Anterior cingulate cortex (tissue), 58 donors: ENCODE measurements around the gene TRMT44.

Experiments
- DNase-seq, 58 donors: peaks; one replicate each; lab custom pipeline; 2025; lab: John Stamatoyannopoulos, UW

Gene TRMT44, protein sequence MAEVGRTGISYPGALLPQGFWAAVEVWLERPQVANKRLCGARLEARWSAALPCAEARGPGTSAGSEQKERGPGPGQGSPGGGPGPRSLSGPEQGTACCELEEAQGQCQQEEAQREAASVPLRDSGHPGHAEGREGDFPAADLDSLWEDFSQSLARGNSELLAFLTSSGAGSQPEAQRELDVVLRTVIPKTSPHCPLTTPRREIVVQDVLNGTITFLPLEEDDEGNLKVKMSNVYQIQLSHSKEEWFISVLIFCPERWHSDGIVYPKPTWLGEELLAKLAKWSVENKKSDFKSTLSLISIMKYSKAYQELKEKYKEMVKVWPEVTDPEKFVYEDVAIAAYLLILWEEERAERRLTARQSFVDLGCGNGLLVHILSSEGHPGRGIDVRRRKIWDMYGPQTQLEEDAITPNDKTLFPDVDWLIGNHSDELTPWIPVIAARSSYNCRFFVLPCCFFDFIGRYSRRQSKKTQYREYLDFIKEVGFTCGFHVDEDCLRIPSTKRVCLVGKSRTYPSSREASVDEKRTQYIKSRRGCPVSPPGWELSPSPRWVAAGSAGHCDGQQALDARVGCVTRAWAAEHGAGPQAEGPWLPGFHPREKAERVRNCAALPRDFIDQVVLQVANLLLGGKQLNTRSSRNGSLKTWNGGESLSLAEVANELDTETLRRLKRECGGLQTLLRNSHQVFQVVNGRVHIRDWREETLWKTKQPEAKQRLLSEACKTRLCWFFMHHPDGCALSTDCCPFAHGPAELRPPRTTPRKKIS

DNA sequence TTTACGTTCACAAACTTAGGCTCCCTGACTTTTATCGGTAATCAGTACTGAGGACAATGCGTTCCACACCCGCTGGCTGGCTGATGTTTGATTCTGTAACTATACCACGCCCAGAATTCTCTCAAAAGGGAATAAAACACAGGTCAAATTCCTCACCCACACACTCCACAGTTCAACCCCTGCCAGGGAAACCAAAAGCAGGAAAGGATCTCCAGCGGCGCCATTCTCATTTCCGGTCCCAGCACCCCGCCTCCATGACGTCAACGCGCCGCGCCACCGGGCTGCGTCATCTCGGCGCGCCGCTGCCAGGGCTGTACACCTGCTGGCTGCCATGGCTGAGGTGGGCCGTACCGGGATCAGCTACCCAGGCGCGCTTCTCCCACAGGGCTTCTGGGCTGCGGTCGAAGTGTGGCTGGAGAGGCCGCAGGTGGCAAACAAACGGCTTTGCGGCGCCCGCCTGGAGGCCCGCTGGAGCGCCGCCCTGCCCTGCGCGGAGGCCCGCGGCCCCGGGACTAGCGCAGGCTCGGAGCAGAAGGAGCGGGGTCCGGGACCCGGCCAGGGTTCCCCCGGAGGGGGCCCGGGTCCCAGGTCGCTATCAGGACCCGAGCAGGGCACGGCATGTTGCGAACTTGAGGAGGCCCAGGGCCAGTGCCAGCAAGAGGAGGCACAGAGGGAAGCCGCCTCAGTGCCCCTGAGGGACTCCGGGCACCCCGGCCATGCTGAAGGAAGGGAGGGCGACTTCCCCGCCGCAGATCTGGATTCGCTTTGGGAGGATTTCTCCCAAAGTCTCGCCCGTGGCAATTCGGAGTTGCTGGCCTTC lies at the start of gene TRMT44, which contains the start of gene ACOX3:
Gene TRMT44, plus strand, starts transcription at position 286 of the 820 bp plus-strand sequence. Its CDS starts 46 bp downstream, at position 332.
Gene ACOX3, minus strand, starts transcription at position 232 of the 820 bp plus-strand sequence. CDS start 24,202 bp downstream, outside the sequence.
- peak; percentile 5 to 96 (median 85) for DNase-seq

DNA sequence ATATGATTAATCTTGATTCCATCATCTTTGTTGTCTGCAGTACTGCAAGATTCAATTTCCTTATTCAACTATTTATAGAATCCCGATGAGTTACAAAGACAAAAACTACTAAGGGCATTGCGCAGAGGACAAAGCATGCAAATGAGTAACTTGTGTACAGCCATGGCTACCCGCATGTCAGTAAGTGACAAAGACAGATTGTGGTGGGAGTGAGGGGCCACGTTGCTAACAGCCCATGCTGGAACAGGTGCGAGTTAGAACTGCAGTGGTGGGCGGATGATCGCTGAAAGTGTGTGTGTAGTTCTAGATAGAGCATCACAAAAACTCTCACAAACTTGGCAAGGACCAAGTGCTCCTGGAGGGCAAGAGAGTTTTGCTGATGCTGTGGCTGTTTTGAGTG lies 49.5 kb upstream of the TRMT44 start:
- DNase-seq = peak in 5 of 58 donors; percentile 7 to 29 (median 12)

DNA sequence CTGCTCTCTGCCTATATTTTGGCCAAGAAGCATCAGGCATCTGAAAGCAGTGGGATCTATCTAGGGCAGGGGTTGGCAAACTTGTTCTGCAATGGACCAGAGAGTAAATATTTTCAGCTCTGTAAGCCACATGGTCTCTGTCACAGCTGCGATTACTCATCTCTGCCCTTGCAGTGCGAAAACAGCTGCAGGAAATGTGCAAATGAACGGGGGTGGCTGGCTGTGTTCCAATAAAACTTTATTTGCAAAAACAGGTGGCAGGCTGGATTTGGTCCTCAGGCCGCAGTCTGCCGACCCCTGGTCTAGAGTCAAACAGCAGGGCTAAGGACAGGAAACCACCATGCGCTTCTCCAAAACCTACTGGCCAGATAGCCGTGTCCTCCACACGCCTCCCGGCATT lies 48.6 kb upstream of the TRMT44 start:
- peak in 39 of 58 donors; percentile 11 to 75 (median 36) for DNase-seq

DNA sequence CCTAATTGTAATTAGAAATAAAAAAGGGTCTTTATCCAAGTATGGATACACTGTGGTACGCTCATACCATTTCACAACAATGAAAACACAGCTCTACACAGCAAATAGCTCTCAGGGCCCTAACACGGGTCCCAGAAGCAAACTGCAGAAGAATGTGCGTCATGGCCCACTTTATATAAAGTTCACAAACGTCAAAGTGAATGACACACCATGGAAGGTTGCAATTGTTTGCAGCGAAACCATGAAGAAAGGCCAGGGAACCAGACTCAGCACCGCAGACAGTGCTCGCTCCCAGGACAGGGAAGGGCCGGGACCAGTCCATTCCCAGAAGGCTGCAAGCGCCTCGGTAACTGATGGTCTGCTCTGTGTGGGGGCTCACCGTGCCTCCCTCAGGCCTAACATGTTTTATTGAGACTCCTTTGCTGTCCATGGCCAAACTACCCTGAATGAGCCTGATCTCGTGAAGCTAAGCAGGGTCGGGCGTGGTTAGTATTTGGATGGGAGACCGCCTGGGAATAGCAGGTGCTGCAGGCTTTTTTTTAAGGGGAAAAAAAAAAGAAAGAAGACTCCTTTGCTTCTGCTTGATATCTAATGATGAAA lies 47.9 kb upstream of the TRMT44 start:
- DNase-seq = peak in 1 of 58 donors; percentile 19

DNA sequence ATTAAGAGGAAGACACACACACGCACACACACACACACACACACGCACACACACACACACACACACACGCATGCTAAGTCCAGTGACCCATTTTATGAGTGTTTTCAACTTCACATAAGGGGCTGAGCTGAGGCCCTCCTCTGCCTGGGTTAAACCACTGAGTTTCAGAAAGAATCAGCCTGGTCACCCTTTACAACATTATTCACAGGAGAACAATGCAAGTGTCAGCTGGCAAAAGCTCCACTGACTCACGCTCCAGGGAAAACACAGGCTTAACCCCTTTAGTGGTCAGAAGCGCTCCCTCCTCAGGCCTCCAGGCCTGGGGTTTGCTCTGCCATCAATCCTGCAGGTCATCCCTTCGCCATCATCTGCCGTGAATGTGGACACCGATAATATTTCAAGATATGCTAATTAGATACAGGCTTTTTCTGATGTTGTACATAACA lies 47.0 kb upstream of the TRMT44 start:
- peak in 42 of 58 donors; percentile 19 to 82 (median 46) for DNase-seq

DNA sequence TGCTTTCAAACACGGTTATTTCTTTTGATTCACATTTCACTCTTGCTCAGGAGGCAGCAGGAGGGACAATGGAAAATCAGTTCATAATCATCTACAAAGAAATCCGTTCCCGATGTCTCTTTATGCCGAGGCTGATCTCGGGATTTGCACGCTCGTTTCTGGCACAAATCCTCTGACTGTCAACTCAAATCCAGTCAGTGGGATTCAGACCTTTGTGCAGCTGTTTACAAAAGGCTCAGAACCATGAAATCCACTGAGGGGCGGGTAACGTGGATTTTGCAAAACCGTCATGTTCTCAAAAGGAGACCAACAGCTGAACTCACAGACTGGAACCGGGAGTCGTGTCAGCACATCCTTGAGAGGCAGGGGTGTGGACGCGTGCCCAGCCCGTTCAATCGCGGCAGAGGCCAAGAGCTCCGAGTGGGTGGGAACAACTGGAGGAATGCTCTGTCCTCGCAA lies 46.5 kb upstream of the TRMT44 start:
- peak in 46 of 58 donors; percentile 20 to 77 (median 58) for DNase-seq

DNA sequence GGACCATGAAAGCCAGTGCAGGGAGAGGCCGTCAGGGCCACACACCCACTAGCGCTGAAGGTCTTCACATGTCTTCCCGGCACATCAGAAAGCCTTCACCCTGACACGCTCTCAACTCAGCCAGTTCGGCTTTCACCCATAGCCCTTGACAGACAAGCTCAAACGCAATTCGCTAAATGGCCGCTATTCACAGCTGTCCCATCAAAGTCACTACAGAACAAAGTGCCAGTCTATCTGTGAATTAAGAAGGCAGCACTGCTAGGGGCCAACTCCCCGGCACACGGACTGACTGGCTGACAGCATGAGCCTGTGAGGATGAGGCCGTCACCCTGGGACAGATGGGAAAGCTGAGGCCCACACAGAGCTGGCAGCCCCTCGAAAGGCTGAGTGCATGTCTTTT lies 45.8 kb upstream of the TRMT44 start:
- DNase-seq = peak in 25 of 58 donors; percentile 9 to 76 (median 52)

DNA sequence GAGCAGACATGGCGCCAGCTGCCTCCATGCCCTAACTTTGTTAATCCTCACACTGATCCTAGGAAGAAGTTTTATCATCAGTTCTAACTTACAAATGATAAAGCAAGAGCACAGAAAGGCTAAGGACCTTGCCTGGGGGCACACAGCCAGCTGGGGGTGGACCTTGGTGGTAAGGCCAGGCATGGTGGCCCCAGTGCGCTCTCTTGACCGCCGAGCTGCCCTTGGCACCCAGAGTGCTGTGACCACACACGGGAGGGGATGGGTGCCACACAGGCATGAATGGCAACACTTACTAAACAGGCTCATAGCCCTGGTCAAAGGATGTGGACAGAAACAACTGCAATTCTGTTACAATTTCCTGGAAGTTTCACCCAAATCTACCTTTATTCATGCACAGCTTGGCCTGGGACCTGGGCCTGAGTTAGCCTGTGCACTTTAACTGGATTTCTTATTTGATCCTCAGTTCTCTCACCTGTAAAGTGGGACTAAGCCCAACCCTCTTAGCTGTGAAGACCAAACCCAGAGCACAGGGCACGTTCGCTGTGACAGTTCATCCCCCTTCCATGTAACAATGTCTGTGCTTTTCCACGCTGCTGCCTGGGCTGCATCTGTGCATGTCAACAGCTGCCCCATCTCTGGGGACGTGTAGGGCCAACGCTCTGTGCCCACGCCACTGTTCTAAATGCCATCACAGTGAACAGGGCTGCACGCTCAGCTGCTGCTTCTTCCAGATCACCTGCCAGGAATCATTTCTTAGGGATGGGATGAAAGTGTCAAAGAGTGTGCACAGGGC lies 44.9 kb upstream of the TRMT44 start:
- peak in 1 of 58 donors; percentile 13 for DNase-seq

DNA sequence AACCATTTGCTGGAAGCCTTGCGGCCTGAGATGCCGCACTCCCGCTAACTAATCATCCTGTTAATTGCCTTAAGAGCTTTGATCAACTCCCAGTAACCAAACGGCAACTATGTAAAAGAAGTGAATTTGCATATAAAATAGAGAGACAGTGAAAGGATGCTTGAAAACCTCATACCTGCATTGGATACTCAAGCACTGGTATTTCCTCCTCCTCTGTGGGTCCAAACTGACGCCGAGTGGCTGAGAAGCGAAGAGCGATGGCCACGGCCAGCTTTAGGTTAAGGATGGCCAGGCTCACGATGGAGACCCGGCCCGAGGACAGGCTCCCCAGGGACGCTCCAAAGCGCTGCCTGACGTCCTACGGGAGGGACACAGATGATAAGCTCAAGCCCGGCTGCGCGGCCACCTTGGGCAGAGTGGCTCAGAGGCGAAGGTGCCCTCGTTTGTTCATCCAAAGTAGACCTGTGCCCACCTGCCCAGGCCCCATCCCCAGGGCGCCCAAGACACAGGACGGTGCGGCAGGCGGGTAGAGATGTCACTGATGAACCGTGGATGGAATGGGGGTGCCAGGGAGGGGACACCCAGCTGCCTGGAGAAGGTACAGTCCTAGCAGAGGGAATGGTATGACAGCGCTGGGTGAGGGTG lies 43.7 kb upstream of the TRMT44 start:
- no peak for DNase-seq

DNA sequence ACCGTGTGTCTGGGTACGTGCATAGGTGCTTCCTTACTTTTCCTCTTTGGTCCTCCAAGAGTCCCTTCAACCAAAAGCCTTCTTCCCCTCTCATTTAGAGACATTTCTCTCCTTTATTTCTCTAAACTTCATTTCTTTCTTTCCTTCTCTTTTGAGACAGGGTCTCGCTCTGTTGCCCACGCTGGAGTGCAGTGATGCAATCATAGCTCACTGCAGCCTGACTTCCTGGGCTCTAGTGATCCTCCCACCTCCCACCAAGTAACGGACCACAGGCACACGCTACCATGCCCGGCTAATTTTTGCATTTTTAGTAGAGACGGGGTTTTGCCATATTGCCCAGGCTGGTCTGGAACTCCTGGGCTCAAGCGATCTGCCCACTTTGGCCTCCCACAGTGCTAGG lies 42.2 kb upstream of the TRMT44 start:
- no peak for DNase-seq

DNA sequence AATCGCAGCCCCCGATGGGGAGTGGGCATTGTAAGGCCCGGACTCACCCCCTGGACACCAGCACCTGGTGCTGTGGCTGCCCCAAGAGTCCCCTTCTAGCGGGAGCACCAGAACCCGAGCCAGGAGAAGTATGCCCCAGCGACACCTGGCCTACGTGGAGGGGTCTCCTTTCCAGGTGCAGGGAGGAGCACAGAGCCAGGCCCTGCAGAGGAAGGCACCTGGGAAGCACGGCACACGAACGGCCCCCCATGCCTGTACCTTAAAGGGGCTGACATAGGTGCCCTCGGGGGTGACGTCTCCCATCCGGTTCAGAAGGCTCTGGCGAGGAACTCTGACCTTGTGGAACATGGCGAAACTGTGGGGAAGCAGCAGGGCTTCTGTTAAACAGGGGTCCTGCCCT lies 41.3 kb upstream of the TRMT44 start:
- DNase-seq = no peak

DNA sequence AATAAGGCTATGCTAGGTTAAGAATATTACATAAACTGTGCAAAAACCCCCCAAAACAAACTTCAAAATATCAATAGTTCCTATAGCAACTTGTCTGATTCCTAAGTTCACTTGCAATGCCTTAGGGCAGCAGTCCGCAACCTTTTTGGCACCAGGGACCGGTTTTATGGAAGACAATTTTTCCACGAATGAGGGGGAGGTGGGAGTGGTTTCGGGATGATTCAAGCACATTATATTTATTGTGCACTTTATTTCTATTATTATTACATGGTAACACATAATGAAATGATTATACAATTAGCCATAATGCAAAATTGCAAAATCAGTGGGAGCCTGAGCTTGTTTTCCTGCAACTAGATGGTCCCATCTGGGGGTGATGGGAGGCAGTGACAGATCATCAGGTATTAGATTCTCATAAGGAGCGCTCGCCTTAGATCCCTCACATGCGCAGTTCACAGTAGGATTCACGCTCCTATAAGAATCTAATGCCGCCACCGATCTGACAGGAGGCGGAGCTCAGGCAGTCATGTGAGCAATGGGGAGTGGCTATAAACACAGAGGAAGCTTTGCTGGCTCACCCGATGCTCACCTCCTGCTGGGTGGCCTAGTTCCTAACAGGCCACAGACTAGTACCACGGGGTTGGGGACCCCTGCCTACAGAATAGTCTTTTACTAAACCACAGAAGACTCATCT lies 39.8 kb upstream of the TRMT44 start:
- DNase-seq = no peak

DNA sequence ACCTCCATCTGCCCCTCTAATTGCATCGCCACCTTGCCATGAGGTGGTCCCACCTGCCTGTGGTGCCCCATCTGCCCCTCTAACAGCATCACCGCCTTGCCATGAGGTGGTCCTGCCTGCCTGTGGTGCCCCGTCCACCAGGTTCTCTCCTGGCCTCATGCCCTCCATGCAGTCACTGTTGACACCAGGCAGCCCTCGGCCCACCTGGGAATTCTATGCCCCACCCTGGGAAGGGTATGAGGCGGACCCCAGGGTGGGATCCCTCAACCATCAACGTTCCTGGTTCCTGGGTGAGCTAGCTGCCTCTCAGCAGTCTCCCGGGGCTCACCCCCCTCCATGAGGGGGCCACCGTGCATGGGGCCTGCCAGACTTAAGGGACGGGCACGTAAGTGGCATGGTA lies 38.9 kb upstream of the TRMT44 start:
- DNase-seq = no peak

DNA sequence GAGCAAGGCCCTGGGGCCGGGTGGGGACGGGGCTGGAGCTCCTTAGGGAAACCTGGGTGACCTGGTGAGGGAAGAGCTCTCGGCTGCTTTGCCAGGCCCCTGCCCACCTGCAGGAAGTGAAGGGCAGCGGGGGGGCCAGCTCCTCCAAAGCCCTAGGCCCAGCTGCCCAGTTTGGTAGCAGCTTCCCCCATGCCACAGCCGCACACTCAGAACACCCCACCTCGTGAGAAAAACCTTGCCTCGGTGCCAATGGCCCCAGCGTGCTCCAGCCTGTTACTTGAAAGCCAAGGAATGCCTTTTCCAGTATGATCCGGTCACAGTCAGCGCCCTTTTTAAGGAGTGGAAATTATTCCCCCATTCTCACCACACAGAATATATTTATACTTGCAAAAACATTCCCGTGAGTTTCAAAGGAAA lies 38.4 kb upstream of the TRMT44 start:
- DNase-seq = peak in 1 of 58 donors; percentile 14

DNA sequence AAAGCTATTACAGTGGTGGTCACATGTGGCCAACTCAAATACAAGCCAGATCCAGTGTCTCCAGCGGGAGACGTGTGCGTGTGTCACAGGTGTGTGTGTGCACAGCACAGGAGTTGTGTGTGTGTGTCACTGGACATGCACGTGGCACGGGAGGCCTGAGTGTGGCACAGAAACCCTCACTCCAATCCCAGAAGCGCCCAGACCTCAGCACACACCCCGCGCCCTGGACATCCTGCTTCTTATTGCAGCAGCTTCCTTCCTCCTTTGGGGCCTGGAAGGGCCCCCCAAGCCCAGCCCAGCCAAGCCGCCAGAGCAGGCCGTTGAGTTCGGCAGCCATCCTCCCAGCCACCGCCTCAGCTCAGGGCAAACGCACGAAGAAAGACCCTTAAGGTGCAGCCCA lies 37.9 kb upstream of the TRMT44 start:
- DNase-seq = peak in 1 of 58 donors; percentile 40

DNA sequence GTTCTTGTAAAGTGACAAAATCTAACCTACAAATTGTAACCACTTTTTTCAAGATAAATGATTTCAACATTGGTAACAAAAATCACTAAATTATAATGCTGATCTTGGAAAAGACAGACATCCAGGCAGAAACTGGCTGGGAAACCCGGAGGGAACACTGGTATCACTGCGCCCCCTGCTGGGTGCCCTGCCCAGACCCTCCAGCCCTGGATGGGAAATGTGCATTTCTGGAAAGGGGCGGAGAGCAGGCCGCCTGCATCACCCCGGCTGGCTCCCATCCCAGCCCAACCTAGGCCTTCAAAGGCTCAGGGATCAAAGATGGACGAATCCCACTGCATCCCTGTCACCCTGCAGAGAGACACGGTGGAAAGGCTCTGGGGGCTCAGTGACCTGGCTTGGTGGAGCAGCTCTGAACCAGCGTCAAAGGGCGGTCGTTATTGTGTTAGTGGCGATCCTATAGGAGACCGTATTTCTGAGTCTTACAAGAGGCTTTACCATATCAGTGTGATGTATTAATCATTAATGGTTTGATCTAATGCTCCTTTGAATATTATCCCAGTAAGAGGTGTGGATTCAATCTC lies 37.3 kb upstream of the TRMT44 start:
- DNase-seq = peak in 54 of 58 donors; percentile 6 to 87 (median 58)

DNA sequence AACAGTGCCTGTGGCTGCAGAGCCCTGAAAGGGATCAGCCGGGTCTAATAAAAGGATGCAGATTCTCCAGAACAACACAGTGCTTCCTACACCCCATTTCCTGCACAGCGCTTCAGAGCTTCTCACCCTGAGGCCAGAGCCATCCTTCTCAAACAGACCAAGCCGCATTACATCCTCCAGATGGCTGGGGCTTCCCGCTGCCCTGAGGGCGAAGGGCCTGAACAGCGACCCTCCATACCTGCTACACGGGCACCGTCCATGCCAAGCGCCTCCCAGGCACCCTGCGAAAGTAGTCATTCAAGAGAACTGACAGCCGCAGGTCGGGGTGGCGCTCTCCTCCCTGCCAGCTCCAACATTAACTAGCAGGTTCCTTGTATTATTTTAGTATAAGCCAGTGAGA lies 36.6 kb upstream of the TRMT44 start:
- no peak for DNase-seq
